ENCODE results near the gene WNT8B.
A peak's percentile ranks its signal among the peaks of the same experiment; 100 is the strongest.

Gene WNT8B

GRCh38 chr10:100510533-100511308 lies 47.9 kb downstream of the WNT8B start:
- intact Hi-C loops (cut with DNase I) = no loop called here
- no peak for DNase-seq

GRCh38 chr10:100515612-100516011 lies 52.8 kb downstream of the WNT8B start:
- intact Hi-C loops (cut with DNase I) = no loop called here
- DNase-seq = no peak

- intact Hi-C loops (cut with DNase I) = no loop called here
- DNase-seq = no peak
Measured at GRCh38 chr10:100516847-100517246, 54.0 kb downstream of the WNT8B start.

- intact Hi-C loops (cut with DNase I) = no loop called here
- DNase-seq = peak in 41 of 42 donors; percentile 25 to 91 (median 69)
Measured at GRCh38 chr10:100518761-100519241, 56.0 kb downstream of the WNT8B start.

DNA sequence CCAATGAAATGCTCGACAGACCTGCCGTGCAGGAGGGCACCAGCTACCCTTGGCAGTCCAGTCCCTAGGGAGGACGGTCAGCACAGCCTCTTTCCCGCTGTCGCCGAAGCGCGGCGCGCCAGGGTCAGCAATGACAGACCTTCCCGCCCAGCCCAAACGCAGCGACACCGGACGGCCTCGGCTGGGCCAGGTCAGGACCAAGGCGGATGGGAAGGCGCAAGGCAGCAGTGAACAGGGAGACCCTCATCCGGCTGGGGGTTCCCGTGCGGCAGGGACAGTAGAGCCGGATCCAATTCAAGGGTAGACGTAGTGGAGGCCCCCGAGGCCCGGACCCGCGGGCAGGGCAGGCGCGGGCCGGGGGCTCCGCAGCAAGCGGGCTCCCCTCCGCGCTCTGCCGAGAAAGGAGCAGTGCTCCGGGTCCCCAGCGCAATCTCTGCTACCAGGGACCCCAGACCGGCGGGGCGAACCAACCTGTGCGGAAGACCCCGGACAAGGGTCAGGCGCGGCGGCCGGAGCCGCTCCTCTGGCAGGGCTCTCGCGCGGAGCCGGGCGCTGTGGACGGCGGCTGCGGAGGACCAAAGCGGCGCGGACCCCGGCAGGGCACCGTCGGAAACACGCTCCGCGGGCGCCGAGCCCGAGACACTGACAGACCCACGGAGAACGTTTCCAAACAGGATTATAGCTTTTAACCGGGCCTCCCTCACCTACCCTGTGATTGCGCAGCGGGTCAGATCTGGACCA lies 56.7 kb downstream of the WNT8B start, which contains the start of gene SEC31B:
TSS of gene SEC31B (minus strand) at position 551 of the 741 bp plus-strand sequence. CDS start 2,909 bp downstream, outside the sequence.
- DNase-seq = peak; percentile 20 to 82 (median 56)
- intact Hi-C loops (cut with DNase I) = no loop called here

DNA sequence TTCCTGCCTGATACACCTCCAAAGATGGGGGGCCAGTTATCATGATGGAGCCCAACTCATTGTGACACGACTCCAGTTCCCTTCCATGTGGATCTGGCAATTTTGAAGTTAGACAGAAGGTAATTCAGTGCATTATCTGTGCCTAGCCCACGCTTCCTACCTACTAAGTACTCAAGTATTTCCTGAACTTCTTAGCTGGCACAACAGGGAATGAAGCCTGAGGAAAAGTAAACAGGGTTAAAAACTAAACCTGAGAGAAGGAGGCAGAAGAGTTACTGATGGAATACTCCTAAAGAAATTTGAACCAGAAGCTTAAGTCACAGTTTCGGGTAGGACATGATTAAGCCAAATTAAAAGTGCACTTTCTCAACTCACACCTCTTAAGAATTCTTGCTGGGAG lies 58.0 kb downstream of the WNT8B start:
- intact Hi-C loops (cut with DNase I) = no loop called here
- DNase-seq = peak in 4 of 42 donors; percentile 6 to 45 (median 30)

DNA sequence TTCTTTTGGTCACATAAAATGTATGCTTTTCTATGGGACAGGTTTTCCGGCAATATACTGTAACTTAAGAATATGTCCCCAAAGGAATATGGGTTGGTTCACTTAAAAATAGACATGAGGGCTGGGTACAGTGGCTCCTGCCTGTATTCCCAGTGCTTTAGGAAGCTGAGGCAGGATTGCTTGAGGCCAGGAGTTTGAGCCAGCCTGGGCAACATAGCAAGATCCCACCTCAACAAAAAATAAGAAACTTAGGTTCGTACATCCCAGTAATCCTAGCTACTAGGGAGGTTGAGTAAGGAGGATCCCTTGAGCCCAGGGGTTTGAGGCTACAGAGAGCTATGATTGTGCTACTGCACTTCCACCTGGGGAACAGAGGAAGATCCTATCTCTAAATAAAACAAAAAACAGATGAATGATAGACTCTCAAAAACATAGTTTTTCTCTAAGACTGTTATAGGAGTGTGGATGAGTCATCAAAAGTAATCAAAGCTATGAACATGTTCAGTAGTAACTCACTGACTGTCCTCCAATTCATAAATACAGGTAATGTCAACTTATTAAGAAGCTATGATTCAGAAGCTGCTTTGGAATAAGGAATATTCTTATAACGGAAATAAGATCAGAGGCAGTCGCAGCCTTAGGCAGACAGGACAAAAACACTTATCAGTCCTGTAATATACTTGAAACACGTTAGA lies 59.4 kb downstream of the WNT8B start:
- intact Hi-C loops (cut with DNase I) = no loop called here
- DNase-seq = no peak

- intact Hi-C loops (cut with DNase I) = no loop called here
- DNase-seq = no peak
Measured at GRCh38 chr10:100522945-100523344, 60.1 kb downstream of the WNT8B start.

DNA sequence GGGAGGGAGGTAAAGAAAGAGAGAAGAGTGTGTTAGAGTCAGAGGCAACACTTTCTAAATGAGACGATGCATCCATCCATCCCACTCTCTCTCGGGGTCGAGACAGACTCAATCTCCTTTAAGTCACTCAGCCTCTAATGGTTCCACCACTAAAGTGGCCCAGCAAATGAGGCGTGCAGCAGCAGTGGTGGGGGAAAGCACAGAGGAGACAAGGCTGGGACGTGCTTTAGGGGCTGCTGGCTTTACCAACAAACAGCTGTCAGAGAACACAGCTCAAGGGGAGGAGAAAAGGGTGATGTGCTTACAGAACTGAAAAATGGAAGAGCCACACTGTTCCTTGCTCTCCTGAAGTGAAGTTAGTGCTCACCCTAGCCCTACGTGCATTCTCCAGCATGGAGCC lies 61.4 kb downstream of the WNT8B start:
- intact Hi-C loops (cut with DNase I) = no loop called here
- no peak for DNase-seq

- DNase-seq = no peak
- intact Hi-C loops (cut with DNase I) = no loop called here
Measured at GRCh38 chr10:100524638-100525037, 61.8 kb downstream of the WNT8B start.

- intact Hi-C loops (cut with DNase I) = no loop called here
Measured at GRCh38 chr10:100528123-100528886, 65.5 kb downstream of the WNT8B start.

GRCh38 chr10:100528921-100529474 lies 66.2 kb downstream of the WNT8B start:
- DNase-seq = peak in 3 of 42 donors; percentile 23 to 40 (median 33)
- intact Hi-C loops (cut with DNase I) = no loop called here

More at GRCh38 chr10:100528123-100528886, 65.5 kb downstream of the WNT8B start:
- no peak for DNase-seq

DNA sequence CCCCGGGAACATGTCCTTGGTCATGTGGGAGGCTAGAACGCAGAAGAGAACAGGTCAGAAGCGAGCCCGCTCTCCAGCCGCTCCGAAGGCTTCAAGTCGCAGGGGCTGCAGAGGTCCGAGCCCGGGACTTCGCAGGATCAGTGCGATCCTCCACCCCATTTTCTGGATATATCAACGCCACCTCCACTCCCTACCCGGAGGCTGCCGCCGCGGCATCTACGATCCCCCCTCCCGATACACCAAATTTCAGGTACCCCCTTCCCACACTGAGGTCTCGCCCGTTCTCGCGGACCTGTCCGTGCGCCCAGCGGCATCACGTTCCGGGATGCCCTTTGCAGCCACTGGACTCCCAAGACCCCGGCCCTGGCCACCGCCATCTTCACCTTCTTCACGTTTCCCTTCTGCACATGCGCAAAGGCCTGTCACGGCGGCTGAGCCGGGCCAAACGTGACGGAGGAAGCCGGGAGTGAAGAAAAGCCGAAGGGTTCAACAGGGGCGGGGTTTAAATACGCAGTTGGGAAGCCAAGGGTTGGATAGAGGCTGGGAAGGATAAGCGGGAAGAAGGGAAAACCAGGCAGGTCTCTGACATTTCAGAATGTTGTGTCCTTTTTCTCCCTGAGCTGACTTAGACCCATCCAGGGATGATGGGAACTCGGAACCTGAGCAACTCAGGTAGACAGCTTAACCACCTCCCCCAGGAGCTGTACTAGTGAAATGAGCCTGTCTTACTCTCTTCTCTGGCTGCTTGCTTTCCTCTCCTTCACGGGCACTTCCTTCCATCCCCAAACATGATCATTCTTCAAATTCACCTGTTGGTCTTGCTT lies 66.9 kb downstream of the WNT8B start, which contains the start of gene NDUFB8:
TSS of gene NDUFB8 (minus strand) at position 397 of the 824 bp plus-strand sequence. CDS start at position 377, 20 bp downstream.
- DNase-seq = peak; percentile 77 to 96 (median 92)
- intact Hi-C loops (cut with DNase I) = loop anchor here (10.0 kb wide), 1 partner anchor 245 kb away; the partner anchor contains the start of gene BLOC1S2

DNA sequence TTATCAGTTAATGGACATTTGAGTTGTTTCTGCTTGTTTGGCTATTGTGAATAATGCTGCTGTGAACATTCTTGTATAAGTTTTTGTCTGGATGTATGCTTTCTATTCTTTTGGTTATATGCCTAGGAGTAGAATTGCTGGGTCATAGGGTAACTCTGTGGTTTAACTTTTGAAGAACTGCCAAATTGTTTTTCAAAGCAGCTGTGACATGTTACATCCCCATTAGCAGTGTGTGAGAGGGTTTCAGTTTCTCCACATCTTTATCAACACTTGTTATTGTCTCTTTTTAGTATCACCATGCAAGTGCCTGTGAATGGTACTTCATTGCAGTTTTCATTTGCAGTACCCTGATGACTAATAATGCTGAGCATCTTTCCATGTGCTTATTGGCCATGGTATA lies 69.0 kb downstream of the WNT8B start:
- intact Hi-C loops (cut with DNase I) = loop anchor here (10.0 kb wide), 1 partner anchor 247 kb away; the partner anchor contains the start of gene BLOC1S2
- no peak for DNase-seq

All from head of caudate nucleus (tissue), 42 donors.